ENCODE results near the gene EED.

- TF ChIP-seq EP300 (conservative IDR thresholded peaks at IDR 0.05; ENCODE audit: poor library complexity, severe bottlenecking): no peak
- TF ChIP-seq CTCF (IDR thresholded peaks at IDR 0.05; ENCODE audit: poor library complexity, severe bottlenecking): no peak
- TF ChIP-seq TAF1 (IDR thresholded peaks at IDR 0.05; ENCODE audit: low read depth): no peak
Measured at GRCh38 chr11:86196913-86197312, 47.6 kb upstream of the EED start.
